SIG-M5 treated with dmso at 0.1 percent for 504 hours (cell line): ENCODE data around the gene UBE2U.

Source experiments
- DNase-seq: peaks from one replicate; lab custom pipeline; 2025; ENCODE audit not compliant: unreplicated experiment; lab: John Stamatoyannopoulos, UW

The UBE2U gene

GRCh38 chr1:64290420-64290819 is 87.0 kb downstream of the UBE2U start:
- DNase-seq = no peak

- no peak for DNase-seq
Measured at GRCh38 chr1:64291931-64292330, 88.5 kb downstream of the UBE2U start.

- no peak for DNase-seq
Measured at GRCh38 chr1:64292399-64292798, 89.0 kb downstream of the UBE2U start.

- no peak for DNase-seq
Measured at GRCh38 chr1:64293820-64294219, 90.4 kb downstream of the UBE2U start.

GRCh38 chr1:64295136-64295535 is 91.7 kb downstream of the UBE2U start:
- DNase-seq = no peak

- DNase-seq = no peak
Measured at GRCh38 chr1:64295561-64295960, 92.1 kb downstream of the UBE2U start.

GRCh38 chr1:64296459-64296858 is 93.0 kb downstream of the UBE2U start:
- DNase-seq = no peak

- no peak for DNase-seq
Measured at GRCh38 chr1:64302194-64302593, 98.8 kb downstream of the UBE2U start.

- DNase-seq = no peak
Measured at GRCh38 chr1:64302971-64303370, 99.5 kb downstream of the UBE2U start.

- DNase-seq = no peak
Measured at GRCh38 chr1:64304823-64305222, 101.4 kb downstream of the UBE2U start.

- DNase-seq = no peak
Measured at GRCh38 chr1:64308866-64309265, 105.4 kb downstream of the UBE2U start.

- DNase-seq = no peak
Measured at GRCh38 chr1:64309431-64309831, 106.0 kb downstream of the UBE2U start.

GRCh38 chr1:64310760-64311159 is 107.3 kb downstream of the UBE2U start:
- DNase-seq = no peak

GRCh38 chr1:64312431-64312830 is 109.0 kb downstream of the UBE2U start:
- no peak for DNase-seq

- no peak for DNase-seq
Measured at GRCh38 chr1:64315402-64315801, 112.0 kb downstream of the UBE2U start.
